Left hindlimb (tissue), 1 donor: ENCODE data around the gene LSM12.
"Not testable (repeated sequence)": the region's sequence is repeated elsewhere in the genome, so short reads cannot be mapped to it uniquely, and the experiment has no call there.

Experiments
- DNase-seq: peaks from one replicate; pipeline ENCODE4 v3.0.0-alpha.2; 2018

The LSM12 gene

DNA sequence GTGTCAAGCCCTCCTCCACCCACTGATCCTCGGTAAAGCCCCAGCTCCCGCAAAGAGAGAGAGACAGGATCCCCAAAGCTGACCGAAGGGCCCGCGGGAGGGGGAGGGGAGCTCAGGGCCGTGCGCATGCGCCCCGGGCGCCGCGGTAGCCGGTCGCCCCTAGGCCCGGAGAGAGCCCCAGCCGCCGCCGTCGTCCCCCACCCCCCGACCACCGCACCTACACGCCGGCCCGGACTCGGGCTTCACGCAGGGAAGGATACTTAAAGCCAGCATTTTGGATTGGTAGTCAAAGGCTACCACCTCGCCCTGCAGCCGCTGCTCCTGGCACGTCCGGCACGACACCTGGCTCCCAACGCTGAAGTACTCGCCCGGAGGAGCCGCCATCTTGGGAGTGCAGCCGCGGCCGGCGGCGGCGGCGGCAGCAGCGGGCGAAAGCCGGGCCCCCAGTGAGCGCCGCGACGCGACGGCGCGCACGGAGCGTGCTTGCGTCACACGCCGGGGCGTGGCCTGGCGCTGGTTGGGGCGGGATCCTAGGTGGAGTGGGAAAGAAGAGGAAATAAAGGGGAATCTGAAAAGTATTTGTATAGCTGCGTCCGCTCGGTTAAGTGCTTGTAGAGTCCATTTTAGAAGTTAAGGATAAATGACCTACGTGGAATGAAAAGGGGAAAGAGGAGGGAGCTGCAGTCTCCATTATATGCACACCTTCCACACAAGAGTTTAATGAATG lies at the start of gene LSM12:
TSS of gene LSM12 (minus strand) at position 468 of the 727 bp plus-strand sequence. CDS start at position 384, 84 bp downstream.
- DNase-seq = peak; percentile 93

DNA sequence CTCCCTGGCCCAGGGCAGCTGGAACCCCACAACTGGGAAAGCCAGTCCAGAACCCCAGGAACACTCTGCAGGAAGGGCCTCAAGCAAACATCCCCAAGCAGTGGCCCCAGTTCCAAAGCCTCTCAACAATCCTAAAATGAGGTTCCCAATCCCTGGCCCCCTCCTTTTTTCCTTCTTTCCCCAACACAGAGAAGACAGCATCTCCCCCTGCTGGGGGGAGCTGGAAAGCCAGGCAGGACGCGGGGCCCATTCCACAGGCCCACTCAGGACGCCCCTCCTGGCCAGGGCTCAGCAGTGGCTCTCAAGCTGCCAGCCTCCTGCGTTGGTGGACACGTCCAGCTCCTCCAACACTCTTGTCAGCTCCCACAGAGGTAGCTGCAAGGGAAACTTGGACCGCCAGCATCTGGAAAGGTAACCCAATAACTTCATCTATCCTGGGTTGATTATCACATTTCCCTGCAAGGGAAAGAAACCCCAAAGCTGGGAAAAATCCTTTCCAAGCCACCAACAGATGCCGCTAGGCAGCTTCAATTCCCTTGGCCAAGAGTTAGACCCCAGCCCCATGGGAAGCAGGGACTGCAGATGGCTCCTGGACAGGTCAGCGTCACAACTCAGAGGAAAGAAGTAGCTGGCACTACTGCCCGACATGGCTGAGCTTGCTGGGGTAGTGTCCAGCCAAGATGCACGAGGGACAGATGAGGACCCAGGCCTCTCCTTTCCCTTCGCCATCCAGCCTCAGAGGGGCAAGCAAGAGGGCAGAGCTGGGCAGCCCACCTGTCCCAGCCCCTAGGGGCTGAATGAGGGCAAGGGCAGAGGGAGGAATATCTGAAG lies 49.3 kb upstream of the LSM12 start:
- DNase-seq = no peak

DNA sequence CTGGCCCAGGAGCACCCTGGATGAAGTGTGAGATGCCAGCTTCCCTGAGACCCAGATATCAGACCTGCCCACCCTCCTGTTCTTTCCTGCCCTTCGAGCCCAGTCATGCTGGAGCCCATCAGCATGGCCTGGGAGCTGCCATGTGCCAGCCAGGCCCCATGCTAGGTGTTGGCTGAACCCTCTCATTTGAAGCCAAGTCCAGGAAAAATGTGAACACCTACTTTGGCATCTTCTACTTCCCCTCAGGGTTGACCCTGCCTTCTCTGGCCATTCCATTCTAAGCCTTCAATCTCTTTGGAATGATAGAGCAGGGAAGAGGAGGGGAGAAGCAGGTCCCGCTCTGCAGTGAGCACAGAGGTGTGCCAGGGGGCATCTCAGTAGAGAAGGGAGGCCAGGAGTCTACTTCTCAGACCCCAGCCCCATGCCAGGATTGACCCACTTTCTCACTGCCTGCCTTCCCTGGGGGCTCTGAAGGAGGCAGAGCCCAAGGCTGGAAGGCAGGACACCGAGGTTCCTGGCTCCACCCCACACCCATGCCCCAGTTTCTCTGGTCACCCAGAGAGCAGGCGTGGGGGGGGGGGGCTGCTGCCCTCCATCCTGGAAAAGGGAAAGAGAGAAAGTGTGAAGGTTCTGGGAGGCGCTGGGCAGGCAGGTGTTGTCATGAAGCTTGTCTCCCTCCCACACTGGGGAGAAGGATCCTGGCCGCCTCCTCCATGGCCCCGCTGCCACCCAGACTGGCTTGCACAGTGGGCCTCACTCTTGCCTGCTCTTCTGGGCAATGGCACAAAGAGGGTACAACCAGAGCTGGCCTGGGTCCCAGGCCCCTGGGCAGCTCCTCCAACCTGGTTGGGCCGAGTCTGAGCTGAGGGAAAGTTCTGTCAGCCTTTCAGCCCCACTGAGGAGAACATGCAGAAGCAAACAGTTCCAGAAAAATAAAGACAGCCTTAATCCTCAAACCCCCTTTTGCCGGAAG lies 47.7 kb upstream of the LSM12 start:
- DNase-seq = no peak

DNA sequence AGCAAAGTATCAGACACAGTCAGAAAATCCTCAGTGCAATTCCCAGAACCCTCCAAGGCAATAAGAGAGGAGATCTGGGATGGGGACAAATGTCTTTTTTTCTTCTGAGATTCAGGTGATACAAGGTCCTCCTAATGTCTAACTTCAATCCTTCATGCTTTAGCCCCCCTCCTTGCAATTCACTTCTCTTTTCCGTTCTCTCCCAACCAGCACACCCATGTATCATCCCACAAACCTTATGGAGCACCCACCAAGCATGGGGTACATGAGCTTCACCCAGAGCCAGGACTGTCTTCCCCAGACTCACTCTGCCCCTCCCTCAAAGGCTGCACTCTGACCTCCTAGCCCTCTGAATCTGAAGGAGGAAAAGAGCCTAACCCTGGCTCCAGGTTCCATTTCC lies 46.9 kb upstream of the LSM12 start:
- no peak for DNase-seq

DNA sequence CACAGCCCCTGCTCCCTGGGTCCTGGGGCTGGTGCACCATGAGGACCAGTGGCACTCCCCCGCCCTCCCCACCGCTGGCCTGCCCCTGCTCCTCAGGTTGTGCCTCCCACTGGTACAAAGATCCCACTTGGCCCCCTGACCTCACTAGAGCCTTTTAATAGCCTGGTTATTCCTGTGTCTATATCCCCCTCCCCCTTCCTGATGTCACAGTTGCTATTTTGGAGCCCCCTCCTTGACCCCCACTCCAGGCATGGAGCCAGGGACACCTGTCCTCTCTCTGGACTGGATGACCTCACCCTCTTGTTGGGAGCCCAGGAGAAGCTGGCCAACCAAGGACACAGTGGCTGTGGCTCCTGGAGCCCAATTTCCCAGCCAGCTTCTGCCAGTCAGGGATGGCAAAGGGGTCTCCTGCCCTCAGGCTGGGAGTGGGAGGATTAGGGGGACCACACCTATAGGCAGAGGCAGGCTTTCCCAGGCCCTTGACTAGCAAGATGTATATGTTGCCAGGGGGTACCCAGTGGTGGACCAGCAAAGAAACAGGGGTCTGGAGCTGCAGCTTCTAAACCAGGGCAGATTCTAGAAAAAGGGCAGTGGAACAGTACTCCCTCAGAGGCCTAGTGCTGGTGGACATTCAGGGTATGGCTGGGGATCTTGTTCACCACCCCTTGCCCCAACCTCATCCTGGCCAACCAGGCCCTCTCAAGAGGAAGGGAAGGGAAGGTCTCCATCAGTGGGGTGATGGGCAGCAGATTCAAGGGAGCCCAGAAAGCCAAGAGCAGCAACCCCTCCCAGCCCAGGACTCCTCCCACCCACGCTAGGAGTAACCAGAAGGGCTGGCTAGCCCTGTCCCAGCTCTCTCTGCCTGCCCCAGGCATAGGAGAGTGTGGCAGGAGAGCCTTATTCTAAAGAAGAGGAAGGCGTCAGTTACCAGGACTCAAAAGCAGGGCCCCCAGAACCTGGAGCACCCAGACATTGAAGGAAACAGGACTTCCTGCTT lies 46.1 kb upstream of the LSM12 start:
- DNase-seq = no peak

DNA sequence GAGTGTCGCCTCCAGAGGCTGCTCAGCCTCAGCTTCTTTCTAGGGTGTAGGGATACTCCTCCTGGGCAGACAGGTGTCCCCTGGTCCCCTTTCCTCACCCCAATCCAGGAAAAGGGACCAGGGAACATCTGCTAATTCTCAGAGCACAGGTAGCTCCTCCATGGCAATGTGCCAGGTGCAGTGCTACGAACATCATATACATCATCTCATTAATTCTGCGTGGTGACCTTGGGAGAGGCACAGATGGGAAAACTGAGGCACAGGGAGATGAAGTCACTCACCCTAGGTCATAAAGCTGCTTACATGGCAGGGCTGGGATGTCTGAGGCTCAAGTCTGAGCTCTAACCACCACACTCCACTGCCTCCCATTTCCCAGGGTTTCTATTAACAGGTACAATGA lies 45.3 kb upstream of the LSM12 start:
- no peak for DNase-seq

DNA sequence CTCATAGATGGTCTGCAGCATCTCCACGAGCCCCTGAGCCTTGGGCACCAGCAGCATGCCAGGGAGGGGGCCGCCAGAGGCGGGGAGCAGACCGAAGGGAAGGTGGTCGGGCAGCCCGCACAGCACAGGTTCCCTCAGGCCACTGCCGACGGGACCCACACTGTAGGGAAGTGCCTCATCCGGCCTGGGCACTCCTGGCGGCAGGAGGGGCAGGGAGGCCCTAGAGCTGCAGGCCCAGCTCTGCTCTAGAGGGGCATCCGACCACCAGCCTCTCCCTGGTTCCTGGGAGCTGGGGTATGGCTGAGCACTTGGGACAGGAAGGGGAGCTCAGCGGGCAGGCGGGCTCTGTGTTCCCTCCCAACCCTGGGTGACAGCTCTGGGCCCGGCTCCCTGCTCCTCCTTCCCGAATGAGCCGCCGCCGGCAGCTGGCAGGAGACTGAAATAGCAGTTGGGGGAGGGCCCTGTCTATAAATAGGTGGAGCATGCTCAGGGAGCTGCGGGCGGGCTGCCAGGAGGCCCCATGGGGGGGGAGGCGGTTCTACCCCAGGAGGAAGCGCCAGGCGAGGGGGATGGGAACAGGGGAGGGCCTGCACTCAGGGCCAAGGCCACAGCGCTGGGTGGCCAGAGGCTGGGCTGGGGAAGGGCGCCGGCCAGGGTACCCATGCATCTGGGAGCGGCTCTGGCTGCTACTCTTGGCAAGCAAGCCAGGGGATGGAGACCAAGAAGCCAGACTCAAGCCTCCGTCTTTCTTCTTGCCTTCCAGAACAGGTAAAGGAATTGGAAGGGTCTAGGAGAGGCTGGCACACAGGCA lies 44.6 kb upstream of the LSM12 start:
- peak; percentile 97 for DNase-seq

DNA sequence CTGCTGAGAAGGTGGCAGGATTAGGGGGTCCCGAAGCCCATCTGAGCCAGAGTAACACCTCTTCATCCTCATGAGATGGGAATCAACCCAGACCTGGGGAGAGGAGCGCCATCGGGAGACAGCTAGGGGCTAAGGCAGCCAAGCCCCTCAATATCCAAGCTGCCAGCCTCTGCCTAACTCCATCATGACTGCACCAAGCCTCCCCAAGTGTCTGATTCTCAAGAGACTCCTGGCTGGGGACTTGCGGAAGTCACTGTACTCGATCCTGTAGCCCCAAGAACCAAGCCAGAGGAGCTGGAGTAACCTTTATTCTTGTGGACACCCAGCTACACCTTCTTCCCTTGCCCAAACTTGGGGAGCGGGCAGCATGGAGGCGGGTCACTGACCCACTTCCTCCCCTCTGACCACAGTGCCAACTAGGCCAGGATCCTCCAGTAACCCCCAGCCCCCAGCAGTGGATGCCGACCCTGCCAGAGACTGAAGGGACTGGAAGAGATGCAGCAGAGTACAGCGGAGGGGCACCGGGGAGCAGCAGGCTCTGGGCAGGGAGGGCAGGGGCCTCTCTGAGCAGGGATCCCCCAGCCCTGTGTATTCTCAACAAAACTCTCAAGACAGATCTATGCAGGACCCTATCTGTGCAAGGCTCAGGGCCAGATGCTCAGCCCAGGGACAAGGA lies 43.7 kb upstream of the LSM12 start:
- no peak for DNase-seq

DNA sequence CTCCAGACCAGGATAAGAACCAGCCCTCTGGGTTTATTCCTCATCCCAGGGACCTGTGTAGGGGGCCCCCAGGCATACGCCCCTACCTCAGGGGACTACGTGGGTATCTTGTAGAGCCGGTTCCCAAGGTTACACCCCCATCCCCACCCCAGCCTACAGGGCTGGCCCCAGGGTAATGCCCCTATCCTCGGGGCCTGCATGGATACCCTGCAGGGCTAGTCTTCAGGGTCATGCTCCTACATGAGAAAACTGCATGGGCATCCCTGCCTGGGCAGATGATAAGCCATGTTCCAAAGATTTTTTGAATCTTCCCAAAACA lies 42.8 kb upstream of the LSM12 start:
- no peak for DNase-seq

DNA sequence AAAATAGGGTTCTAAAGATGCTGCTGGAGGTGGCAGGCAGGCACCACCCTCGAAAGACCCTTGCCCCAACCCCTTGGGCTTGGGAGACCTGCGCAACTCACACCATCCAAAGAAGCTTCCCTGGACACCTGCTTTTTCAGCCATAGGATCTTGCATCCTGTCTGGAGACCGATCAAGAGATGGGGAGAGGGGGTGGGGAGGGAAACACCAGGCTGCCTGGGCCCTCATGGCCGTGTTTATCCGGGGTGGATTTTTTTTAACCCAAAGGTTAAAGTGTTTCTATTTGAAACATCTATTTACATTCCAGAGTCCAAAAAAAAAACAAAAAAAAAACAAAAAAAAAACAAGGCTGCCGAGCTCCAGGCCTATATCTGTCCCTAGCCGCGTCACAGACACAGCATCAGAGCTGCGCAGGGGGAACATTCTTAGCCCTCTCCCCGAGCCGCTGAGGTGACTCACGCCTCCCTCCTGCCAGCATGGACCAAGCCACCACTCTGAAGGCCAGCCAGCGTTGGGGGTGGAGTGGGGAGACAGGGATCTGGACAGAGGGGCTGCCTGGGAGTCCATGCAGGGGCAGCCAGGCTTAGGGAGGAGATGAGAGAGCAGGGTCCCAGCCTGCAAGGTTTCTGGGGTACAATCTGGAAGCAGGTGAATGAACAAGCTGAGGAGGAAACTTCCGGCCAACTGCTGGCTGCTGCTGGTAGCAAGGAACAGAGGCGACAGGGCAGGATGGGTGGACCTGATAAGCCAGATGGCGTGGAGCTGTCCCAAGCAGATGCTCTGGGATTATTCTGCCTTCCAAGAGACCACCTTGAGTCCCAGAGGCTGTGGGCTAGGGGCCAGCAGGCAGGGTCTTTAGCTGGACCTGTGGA lies 42.2 kb upstream of the LSM12 start:
- DNase-seq = peak; percentile 68

DNA sequence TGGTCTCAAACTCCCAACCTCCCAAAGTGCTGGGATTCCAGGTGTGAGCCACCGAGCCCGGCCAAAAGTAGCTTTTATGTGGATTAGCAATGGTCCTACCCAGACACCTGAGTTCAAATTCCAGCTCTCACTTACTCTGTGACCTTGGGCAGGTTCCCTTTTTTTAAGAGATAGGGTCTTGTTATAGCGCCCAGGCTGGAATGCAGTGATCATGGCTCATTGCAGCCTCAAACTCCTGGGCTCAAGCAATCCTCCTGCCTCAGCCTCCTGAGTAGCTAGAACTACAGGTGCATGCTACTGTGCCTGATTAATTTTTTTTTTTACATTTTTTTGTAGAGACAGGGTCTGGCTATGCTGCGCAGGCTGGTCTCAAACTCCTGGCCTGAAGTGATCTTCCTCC lies 40.3 kb upstream of the LSM12 start:
- DNase-seq = no peak

DNA sequence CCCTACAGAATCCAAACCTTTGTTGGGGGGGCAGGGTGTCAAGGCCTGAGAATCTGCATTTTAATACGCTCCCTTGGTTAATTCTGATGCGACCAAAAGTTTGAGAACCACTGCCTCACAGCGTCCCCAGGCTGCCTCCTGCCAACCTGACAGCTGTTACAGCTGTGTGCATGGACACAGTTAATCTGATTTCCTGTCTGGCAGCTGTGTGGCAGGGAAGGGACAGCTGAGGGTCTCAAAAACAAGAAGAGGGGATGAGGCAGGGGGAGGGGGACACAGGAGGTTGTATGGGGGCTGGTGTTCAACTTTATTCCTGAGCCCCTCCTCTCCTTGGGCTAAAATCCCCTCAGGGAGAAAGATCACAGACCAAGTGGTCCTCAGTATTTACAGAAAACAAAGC lies 39.5 kb upstream of the LSM12 start:
- peak; percentile 63 for DNase-seq

DNA sequence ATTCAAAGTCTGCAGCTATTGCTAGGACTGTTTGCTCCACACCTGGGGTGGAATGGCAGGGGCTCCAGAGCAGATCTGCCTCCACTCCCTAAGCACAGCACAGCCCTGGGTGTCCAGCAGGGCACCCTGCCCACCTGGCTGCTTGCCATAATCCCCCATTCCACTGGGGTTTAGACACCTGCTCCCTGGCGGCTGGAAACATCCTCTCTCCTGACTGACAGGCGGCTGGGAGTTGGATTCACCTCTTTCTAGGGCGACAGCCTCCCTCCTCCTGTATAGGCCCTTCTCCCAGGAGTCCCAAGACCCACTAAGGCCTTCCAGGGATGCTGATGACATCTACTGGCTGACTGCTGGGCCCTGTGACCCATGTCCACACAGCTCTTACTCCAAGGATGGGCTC lies 39.0 kb upstream of the LSM12 start:
- DNase-seq = no peak

DNA sequence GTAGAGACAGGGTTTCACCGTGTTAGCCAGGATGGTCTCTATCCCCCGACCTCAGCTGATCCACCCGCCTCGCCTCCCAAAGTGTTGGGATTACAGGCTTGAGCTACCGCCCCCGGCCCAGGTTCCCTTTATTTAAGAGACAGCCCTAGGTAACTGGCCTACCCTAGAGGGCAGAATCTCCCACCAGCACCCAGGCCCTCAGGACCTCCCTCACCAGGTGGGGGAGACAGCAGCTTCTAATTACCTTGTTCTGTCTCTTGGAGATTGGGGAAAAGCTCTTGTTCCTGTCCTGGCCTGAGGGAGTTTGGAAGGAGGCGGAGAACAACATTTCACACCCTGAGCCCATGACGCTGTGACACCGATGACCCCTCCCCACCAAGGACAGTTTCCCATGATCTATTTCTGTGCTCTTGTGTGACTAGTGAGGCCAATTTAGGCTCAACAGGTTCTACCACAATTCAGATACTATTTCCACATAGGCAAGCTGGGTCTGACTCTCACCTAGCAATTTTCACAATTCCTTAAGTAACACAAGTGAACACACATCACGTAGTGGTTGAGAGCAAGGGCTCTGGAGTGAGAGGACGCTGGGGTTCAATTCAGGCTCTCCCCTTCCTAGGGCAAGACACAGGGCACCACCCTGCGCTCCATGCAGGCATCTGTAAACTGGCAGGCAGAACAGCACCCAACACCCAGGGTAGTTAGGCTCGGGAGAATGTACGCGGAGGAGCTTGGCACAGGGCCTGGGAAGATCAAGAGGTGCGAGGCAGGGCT lies 36.6 kb upstream of the LSM12 start:
- DNase-seq = no peak

DNA sequence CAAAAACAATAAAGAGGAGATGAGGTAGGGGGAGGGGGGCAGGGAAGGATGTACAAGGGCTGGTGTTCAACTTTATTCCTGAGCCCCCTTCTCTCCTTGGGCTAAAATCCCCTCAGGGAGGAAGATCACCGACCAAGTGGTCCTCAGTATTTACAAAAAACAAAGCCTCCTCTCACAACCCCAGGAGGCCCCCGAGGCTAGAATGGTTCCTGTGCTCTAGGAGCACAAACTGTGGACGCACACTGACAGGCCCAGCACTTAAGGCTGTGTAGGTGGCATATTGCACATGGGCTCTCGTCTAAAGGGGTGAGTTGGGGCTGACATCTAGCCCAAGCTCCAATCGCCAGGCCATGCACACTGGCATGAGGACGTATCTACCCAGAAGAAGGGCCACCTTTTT lies 35.4 kb upstream of the LSM12 start:
- not testable (repeated sequence) for DNase-seq

DNA sequence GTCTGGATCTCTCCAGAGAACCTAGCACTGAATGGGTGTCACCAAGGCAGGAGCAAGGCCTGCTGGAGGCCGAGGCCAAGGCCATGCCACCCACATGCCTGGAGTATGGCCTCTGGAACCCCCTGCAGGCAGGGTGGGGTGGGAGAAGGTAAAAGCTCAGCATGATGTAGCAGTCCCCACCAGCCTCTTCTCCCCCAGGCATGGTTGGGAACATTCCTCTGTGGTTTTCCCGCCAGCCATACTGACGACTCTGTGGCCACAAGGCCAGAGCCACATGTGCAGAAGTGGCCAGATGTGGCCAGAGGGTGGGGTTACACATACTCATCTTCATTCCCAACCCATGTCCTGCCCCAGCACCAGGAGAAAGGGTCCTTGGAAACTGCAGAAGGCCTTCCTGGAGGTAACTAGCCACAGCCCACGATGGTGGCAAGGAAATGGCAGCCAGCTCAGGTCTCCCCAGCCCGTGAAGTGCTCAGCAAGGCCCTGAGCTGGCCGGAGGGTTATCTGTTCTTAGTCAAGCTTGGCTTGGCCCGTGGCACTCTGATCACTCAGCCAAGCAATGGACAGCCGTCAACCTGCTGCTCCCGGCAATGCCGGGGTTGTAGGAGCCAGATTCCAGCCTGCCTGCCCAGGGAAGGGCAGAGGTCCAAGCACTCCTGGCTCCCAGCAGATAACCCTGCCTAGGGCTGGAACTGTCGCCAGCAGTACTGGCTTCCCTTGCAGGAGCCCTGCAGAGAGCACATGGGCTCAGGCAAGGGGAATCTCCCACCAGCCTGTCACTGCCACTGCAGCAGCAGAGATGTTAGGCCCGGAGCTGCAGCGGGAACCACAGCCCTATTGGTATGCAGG lies 30.9 kb upstream of the LSM12 start:
- peak; percentile 61 for DNase-seq

DNA sequence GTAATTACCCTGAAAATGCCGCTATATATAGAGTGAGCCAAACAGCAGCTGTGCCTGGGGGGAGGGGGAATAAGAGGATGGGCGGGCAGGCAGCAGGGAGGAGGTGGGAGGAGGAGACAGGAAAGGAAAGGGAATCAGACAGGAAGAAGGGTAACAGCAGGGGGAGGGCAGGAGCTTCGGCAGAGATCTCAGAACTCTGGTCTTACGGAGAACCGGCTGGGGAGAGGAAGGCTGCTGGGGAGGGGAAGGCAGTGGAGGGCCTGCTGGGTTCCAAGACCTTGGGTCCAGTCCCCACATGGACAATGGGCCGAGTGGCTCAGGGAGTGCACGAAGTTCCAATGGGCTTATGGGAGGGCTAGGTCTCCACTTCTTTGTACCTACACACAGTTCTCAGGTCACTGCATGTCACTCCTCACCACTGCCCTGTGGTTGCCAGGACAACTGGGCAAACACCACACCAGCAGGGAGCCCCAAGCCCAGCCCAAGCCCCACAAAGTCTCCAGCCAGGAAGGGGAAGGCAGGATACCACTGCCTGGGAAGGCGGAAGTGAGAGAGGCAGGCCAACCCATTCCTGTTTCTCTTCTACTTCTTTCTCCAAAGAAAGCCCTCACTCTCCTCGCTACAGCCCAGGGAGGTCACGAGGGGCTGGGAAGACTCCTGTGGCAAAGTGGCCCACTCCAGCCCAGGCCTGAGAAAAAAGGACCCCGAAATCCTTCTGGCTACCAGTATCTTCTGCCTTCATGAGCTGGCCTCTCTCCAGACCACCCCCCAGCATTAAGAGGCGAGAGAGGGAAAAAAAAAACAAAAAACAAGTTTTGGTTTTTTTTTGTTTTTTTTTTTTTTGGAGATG lies 29.4 kb upstream of the LSM12 start:
- peak; percentile 94 for DNase-seq
